ENCODE results near the gene RBM20.
A peak's percentile ranks its signal among the peaks of the same experiment; 100 is the strongest.

Gene RBM20

DNA sequence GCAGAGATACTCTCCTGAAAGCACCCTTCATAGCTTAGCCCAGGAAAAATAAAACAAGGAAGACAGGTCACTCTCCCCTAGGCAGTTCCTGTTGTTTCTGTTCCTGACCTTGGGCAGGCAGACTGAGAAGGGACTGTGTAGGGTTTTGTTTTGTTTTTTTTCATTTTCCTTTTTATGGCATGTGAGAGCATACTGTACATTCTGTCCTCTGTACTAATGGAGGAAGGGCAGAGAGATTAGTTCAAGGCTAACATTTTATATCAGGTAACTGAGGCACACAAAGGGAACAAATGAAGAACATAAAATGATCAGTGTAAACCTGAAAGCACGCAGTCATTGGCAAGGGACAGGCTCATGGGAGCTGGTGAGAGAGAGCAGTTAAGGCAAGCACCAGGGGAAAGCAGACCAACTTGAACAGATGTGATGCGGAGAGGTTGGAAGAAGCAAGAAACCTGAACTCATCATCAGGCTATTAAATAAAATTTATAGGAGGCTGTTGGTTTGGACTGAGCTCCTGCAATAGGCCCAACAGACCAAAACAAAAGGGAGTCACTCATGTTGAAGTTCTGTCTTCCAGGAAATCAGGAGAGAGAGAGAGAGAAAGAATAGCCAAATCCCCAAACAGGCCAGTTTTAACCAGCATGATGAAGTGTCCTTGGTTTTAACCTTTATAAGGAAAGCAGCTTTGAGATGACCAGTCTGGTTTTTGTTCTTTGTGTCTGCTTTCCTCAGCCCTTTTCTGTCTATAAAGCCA, 193.5 kb downstream of the RBM20 start:
- TF ChIP-seq, protein P1, sequence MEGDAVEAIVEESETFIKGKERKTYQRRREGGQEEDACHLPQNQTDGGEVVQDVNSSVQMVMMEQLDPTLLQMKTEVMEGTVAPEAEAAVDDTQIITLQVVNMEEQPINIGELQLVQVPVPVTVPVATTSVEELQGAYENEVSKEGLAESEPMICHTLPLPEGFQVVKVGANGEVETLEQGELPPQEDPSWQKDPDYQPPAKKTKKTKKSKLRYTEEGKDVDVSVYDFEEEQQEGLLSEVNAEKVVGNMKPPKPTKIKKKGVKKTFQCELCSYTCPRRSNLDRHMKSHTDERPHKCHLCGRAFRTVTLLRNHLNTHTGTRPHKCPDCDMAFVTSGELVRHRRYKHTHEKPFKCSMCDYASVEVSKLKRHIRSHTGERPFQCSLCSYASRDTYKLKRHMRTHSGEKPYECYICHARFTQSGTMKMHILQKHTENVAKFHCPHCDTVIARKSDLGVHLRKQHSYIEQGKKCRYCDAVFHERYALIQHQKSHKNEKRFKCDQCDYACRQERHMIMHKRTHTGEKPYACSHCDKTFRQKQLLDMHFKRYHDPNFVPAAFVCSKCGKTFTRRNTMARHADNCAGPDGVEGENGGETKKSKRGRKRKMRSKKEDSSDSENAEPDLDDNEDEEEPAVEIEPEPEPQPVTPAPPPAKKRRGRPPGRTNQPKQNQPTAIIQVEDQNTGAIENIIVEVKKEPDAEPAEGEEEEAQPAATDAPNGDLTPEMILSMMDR (IDR thresholded peaks at IDR 0.05; ENCODE audit: extremely low read depth, insufficient read depth, missing control alignments), result no peak
- no peak for DNase-seq (ENCODE audit: low spot score)
- in situ Hi-C loops (cut with MboI; ENCODE audit: low pct_unique_long_range_greater_than_20kb, low sequenced_read_pairs, unreplicated experiment), result no loop called here

DNA sequence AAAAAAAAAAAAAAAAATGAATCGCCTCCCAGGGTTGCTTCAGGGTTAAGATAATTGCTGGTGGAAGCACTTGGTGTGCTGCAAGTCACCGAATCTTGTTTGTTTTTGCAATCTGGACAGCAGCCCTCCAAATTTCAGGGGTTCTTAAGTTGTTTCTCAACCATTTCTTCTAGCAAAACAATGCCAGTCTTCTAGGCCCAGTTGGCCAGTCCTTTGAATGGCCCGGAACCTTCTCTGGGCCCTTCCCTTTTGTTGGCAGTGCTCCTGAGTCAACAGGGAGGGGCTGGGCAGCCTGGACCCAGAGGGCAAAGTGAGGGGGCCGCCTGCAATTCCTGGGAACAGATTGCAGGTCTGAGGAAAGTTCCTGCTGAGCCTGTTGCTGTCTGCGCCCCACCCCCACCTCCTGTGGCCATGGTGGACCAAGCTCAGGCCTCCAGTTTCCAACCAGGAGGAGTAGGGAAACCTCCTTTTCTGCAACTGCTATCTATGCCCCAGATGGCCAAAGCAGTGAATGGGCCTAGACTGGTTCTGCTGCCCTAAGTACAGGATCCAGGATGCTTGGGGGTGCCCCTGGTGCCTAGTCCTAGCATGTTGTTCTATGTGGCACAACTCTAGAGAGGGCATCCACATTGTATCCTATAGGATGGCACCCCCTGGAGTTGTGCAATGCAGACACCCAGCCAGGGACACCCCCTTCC, 196.2 kb downstream of the RBM20 start:
- TF ChIP-seq, protein P1 (IDR thresholded peaks at IDR 0.05; ENCODE audit: extremely low read depth, insufficient read depth, missing control alignments), result no peak
- in situ Hi-C loops (cut with MboI; ENCODE audit: low pct_unique_long_range_greater_than_20kb, low sequenced_read_pairs, unreplicated experiment), result no loop called here
- DNase-seq (ENCODE audit: low spot score), result no peak

DNA sequence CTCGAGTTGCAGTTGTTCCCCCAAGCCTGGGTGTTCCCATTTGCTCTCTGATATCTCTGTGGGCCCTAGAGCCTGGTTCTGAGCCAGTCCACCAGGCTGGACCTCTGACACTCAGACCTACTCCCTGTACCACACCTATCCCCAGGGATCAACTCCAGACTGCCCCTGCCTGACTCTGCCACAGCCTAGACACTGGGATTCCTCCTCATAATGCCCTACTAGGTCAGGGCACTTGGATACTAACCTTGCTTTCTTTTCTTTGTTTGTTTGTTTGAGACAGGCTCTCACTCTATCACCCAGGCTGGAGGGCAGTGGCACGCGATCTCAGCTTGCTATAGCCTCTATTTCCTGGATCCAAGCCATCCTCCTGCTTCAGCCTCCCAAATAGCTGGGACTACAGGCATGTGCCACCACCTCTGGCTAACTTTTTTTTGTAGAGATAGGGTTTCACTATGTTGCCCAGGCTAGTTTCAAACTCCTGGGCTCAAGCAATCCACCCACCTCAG, 196.8 kb downstream of the RBM20 start:
- TF ChIP-seq, protein P1 (IDR thresholded peaks at IDR 0.05; ENCODE audit: extremely low read depth, insufficient read depth, missing control alignments), result no peak
- in situ Hi-C loops (cut with MboI; ENCODE audit: low pct_unique_long_range_greater_than_20kb, low sequenced_read_pairs, unreplicated experiment), result no loop called here
- no peak for DNase-seq (ENCODE audit: low spot score)

DNA sequence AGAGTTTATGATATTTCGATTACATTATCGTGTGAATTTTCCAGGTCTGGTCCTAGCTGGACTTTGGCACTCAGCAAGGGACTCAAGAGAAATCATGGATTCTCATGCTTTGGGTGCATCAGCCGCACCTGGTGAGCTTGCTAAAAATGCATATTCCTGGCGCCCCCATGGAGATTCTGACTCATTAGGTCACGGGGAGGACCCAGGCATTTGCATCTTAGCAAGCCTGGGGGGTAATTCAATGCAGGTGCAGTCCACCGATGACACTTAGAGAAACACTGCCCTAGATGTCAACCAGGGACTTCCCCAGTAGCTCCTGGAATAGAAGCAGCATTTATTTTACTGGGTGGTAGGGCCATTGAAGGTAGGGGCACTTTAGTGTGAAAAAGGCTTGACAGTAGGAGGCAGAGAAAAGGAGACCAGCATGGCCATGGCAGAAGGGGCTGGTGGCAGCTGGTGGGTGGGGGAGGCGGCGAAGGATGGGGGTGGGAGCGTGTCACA, 197.7 kb downstream of the RBM20 start:
- in situ Hi-C loops (cut with MboI; ENCODE audit: low pct_unique_long_range_greater_than_20kb, low sequenced_read_pairs, unreplicated experiment), result no loop called here
- peak; percentile 81 for DNase-seq (ENCODE audit: low spot score)
- TF ChIP-seq, protein P1 (IDR thresholded peaks at IDR 0.05; ENCODE audit: extremely low read depth, insufficient read depth, missing control alignments), result no peak

DNA sequence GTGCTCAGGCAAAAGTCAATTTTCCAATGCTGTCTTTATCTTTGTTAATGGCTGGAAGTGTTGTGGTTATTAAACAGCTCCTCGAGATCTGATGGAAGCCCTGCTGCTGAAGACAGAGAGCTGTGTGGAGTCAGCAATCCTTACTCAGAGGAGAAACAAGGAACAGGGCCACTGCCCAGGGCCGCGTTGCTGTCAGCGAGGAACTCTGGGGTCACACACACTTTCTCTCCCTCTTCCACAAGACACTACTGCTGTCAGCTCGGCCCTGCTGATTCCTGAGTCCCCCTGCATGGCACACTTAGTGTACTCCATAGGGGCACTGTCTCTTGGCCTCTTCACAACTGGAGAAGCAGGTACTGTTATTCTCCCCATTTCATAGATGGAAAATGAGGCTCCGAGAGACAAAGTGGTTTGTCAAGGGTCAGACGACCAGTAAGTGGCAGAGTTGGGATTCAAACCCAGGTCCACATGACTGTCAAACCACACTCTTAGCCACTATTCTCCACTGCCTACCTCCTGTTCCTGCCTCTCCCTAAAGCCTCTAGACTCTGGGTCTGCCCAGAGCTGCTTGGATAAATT, 198.3 kb downstream of the RBM20 start:
- in situ Hi-C loops (cut with MboI; ENCODE audit: low pct_unique_long_range_greater_than_20kb, low sequenced_read_pairs, unreplicated experiment), result no loop called here
- TF ChIP-seq, protein P1 (IDR thresholded peaks at IDR 0.05; ENCODE audit: extremely low read depth, insufficient read depth, missing control alignments), result no peak
- no peak for DNase-seq (ENCODE audit: low spot score)

DNA sequence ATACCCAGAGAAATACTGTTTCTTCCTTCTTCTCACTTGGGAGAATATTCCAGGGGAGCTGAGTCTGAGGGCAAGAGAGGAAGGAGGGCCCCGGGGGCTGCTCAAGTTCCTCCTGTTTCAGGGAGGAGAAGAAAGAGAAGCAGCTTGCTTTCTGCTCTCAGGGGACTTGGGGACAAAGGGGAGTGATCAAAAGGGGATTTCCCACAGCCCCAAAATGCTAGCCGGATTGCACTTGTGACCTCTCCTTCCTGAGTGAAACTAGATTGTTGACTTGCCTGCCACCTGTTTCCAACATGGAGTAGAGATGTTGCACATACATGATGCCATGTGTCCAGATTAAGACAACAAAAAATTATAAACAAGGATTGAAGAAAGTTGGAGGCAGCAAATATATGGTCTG, 198.9 kb downstream of the RBM20 start:
- peak; percentile 69 for DNase-seq (ENCODE audit: low spot score)
- in situ Hi-C loops (cut with MboI; ENCODE audit: low pct_unique_long_range_greater_than_20kb, low sequenced_read_pairs, unreplicated experiment), result no loop called here

More for the DNA sequence above, 198.9 kb downstream of the RBM20 start:
- TF ChIP-seq, protein P1 (IDR thresholded peaks at IDR 0.05; ENCODE audit: extremely low read depth, insufficient read depth, missing control alignments), result no peak
